HepG2 (cell line): ENCODE measurements around the gene PCSK2. TPM values are rescaled to one million over a fixed set of nuclear protein-coding genes. Genes with fewer than 3 reads are reported as not detected.

Source experiments
- ATAC-seq: fragments of 200-7000 bp; cut with Tn5 transposase; 3 replicates; pipeline ENCODE4 v1.9.1; 2020; ENCODE audit warnings: mild to moderate bottlenecking, moderate library complexity
- BruUV-seq: library from RNA; stranded (reverse); fragments of 400-500 nt; replicated peaks from 2 replicates; lab custom pipeline; 2021; lab: Mats Ljungman, UMichigan
- CTCF ChIA-PET: fragments of 300-600 bp; formaldehyde crosslinking; extraction: SDS; loops from one replicate; lab custom pipeline; 2021; ENCODE audit warnings: low total read pairs, inconsistent platforms, low intra/inter-chr PET ratio; lab: Yijun Ruan, JAX
- POLR2A ChIA-PET: fragments of 350-600 bp; sonication (Branson Sonifier 250); formaldehyde crosslinking; loops from one replicate; lab custom pipeline; 2020; ENCODE audit warnings: antibody characterized with exemption, inconsistent platforms; lab: Yijun Ruan, JAX
- DNase-seq: peaks from one replicate; pipeline ENCODE4 v3.0.0-alpha.2; 2015; ENCODE audit warnings: low spot score
- FAIRE-seq: peaks from 3 replicates; lab custom pipeline; 2011; peaks lifted over from hg19 to GRCh38; lab: Jason Lieb, UNC
- H2AFZ ChIP-seq: one replicate; pipeline ENCODE4 v1.6.1; 2011; ENCODE audit warnings: low read length, inconsistent platforms
- H3K27ac ChIP-seq: fragments of 300-600 bp; 3 replicates; pipeline ENCODE4 v1.8.0; 2011; ENCODE audit warnings: mixed run types, mild to moderate bottlenecking, mixed read lengths, low read length, inconsistent platforms; ENCODE audit not compliant: insufficient read depth; ENCODE audit errors: extremely low read length
- H3K27me3 ChIP-seq, 2 experiments: fragments of 200-600 bp in 1 of 2; 2 replicates in 1 of 2; 3 replicates in 1 of 2; pipeline versions ENCODE4 v1.6.0 to v1.8.0; 2011; ENCODE audit warnings: low read length in 2 of 2, mild to moderate bottlenecking in 2 of 2, moderate library complexity in 2 of 2, inconsistent platforms in 1 of 2; ENCODE audit not compliant: insufficient read depth in 2 of 2, control insufficient read depth in 1 of 2
- H3K36me3 ChIP-seq, 2 experiments: fragments of 200-600 bp in 1 of 2; replicated peaks in 1 of 2; 2 replicates in 1 of 2; 3 replicates in 1 of 2; pipeline versions ENCODE4 v1.5.1 to v1.8.0; 2011; ENCODE audit warnings: low read length in 2 of 2, inconsistent platforms in 1 of 2; ENCODE audit not compliant: insufficient read depth in 2 of 2, control insufficient read depth in 1 of 2
- H3K4me1 ChIP-seq: 2 replicates; pipeline ENCODE4 v1.5.1; 2012; ENCODE audit warnings: low read length, inconsistent platforms; ENCODE audit not compliant: insufficient read depth
- H3K4me2 ChIP-seq: 2 replicates; pipeline ENCODE4 v1.6.0; 2011; ENCODE audit warnings: low read depth, low read length, inconsistent platforms
- H3K4me3 ChIP-seq, 3 experiments: fragments of 200-600 bp in 1 of 3; sonication (generic), shearing (Covaris generic) in 1 of 3; replicated peaks in 1 of 3; 2 replicates each; pipeline ENCODE4 v1.5.1; 2011 to 2016; ENCODE audit warnings: low read length in 3 of 3, inconsistent platforms in 2 of 3, low read depth in 2 of 3, mild to moderate bottlenecking in 2 of 3, control low read depth in 1 of 3, mixed read lengths in 1 of 3; ENCODE audit not compliant: insufficient read depth in 1 of 3
- H3K79me2 ChIP-seq: one replicate; pipeline ENCODE4 v1.6.1; 2011; ENCODE audit warnings: low read length, inconsistent platforms; ENCODE audit not compliant: insufficient read depth
- H3K9ac ChIP-seq: 2 replicates; pipeline ENCODE4 v1.6.0; 2011; ENCODE audit warnings: mild to moderate bottlenecking, low read depth, low read length, inconsistent platforms; ENCODE audit not compliant: insufficient read depth
- H3K9me3 ChIP-seq: 2 replicates; pipeline ENCODE4 v1.5.1; 2012; ENCODE audit warnings: mild to moderate bottlenecking, low read length
- H4K20me1 ChIP-seq: 2 replicates; pipeline ENCODE4 v1.6.0; 2011; ENCODE audit warnings: inconsistent platforms, mild to moderate bottlenecking, low read length, moderate library complexity; ENCODE audit not compliant: insufficient read depth
- CBX2 ChIP-seq, 2 experiments: fragments of 200-600 bp in 1 of 2; sonication (generic); formaldehyde crosslinking in 1 of 2; IDR thresholded peaks; 2 replicates each; pipeline versions ENCODE4 v1.7.0 to v1.8.1; 2018 to 2022; ENCODE audit warnings: low read depth in 2 of 2, low read length in 1 of 2, mild to moderate bottlenecking in 1 of 2, missing genetic modification reagents in 1 of 2
- ELF4 ChIP-seq: sonication (generic); formaldehyde crosslinking; IDR thresholded peaks from 2 replicates; pipeline ENCODE4 v1.5.0; 2020; ENCODE audit warnings: missing genetic modification reagents, mild to moderate bottlenecking, moderate library complexity, borderline replicate concordance
- EZH2 ChIP-seq: conservative IDR thresholded peaks from 2 replicates; pipeline ENCODE4 v1.6.1; 2012; ENCODE audit warnings: mild to moderate bottlenecking, low read depth, low read length, moderate library complexity
- MAFF ChIP-seq: IDR thresholded peaks from 2 replicates; pipeline ENCODE4 v1.6.1; 2011; ENCODE audit warnings: low read depth, low read length, improper control_type of control experiment
- MAFK ChIP-seq, 2 experiments: IDR thresholded peaks in 1 of 2; conservative IDR thresholded peaks in 1 of 2; 2 replicates each; pipeline ENCODE4 v1.6.1; 2011; ENCODE audit warnings: improper control_type of control experiment in 2 of 2, low read length in 2 of 2
- NFYC ChIP-seq: IDR thresholded peaks from 2 replicates; pipeline ENCODE4 v1.6.1; 2016; ENCODE audit warnings: missing genetic modification reagents, missing compliant biosample characterization
- PAX8 ChIP-seq: sonication (generic); formaldehyde crosslinking; IDR thresholded peaks from 2 replicates; pipeline ENCODE4 v1.8.0; 2022; ENCODE audit warnings: mild to moderate bottlenecking, missing genetic modification reagents, borderline replicate concordance
- TCF7L2 ChIP-seq: IDR thresholded peaks from 2 replicates; pipeline ENCODE4 v1.6.1; 2011; ENCODE audit warnings: mild to moderate bottlenecking, low read depth, low read length, moderate library complexity
- TSC22D2 ChIP-seq: sonication (generic); formaldehyde crosslinking; IDR thresholded peaks from 2 replicates; pipeline ENCODE4 v1.5.1; 2020; ENCODE audit warnings: missing genetic modification reagents, mild to moderate bottlenecking, borderline replicate concordance
- ZBTB34 ChIP-seq: sonication (generic); formaldehyde crosslinking; IDR thresholded peaks from 2 replicates; pipeline ENCODE4 v1.8.0; 2022; ENCODE audit warnings: mild to moderate bottlenecking, missing genetic modification reagents
- ZC3H13 ChIP-seq: sonication (generic); formaldehyde crosslinking; IDR thresholded peaks from 2 replicates; pipeline ENCODE4 v1.8.1; 2023; ENCODE audit warnings: mild to moderate bottlenecking, missing genetic modification reagents, moderate library complexity
- ZKSCAN5 ChIP-seq: sonication (generic); formaldehyde crosslinking; IDR thresholded peaks from 2 replicates; pipeline ENCODE4 v1.5.1; 2020; ENCODE audit warnings: mild to moderate bottlenecking, missing genetic modification reagents
- ZNF619 ChIP-seq: sonication (generic); formaldehyde crosslinking; IDR thresholded peaks from 2 replicates; pipeline ENCODE4 v1.4.0; 2020; ENCODE audit warnings: mild to moderate bottlenecking, missing genetic modification reagents
- ZSCAN21 ChIP-seq: sonication (generic); formaldehyde crosslinking; IDR thresholded peaks from 2 replicates; pipeline ENCODE4 v1.8.0; 2022; ENCODE audit warnings: mild to moderate bottlenecking, missing genetic modification reagents, moderate library complexity, borderline replicate concordance
- WGBS: methylation state at CpG from one replicate; pipeline ENCODE4 v1.1.6; 2017; ENCODE audit warnings: low lambda C conversion rate; 5-methylcytosine and 5-hydroxymethylcytosine counted together
- in situ Hi-C: cut with HindIII; loops from 2 replicates; pipeline ENCODE4 v1.10.0; 2017; ENCODE audit warnings: low pct_unique_long_range_greater_than_20kb; ENCODE audit not compliant: extremely low pct_ligation_motif_present
- intact Hi-C: fragments of 100-400 bp; cut with micrococcal nuclease; formaldehyde crosslinking; loops from one replicate; pipeline ENCODE4 v1.10.0; 2022; ENCODE audit not compliant: unreplicated experiment
- polyA plus RNA-seq, 8 experiments: library from polyadenylated mRNA; depleted of rRNA in 3 of 8; stranded (reverse) in 7 of 8; unstranded in 1 of 8; fragments of >200 nt; fragmentation: Illumina TruSeq in 4 of 8; extraction: Trizol in 4 of 8; gene quantifications; 2 replicates each; pipeline versions ENCODE4 v1.2.1 to v1.2.3, GENCODE V29; 2011 to 2016; ENCODE audit warnings: low read depth in 4 of 8, missing spikeins in 1 of 8, mixed read lengths in 1 of 8; ENCODE audit not compliant: insufficient read depth in 1 of 8
- total RNA-seq, 5 experiments: library from RNA; depleted of rRNA; stranded (reverse); fragments of >200 nt; fragmentation: Illumina TruSeq; extraction: Trizol; gene quantifications; 2 replicates each; pipeline ENCODE4 v1.2.3, GENCODE V29; 2016; ENCODE audit warnings: low read depth in 1 of 5
- TF ChIP-seq, protein P1 (sequence below): IDR thresholded peaks from 2 replicates; pipeline ENCODE4 v1.6.1; 2016; ENCODE audit warnings: low read depth, missing genetic modification reagents, missing compliant biosample characterization

PCSK2 gene
- total and polyA plus RNA-seq, 2 of the 13 experiments (the other 11 are each of a cell fraction or from before 2014, with no cell fraction given) = not detected

DNA sequence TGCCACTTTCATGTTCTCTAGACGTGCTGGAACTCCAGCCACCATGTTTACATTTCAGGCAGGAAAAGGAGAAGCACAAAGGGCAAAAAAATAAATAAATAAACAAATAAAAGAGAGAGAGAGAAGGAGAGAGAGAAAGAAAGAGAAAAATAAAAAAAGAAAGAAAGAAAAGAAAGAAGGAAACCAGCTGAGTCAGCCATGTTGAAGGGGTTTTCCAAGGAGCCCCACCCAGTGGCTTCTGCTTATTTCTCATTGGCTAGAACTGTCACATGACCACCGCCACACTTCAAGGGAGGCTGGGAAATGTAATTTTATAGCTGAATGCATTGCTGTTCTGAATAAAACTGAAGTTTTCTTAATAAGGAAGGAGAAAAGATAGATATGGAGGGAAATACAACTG, 233.3 kb downstream of the PCSK2 start:
- no TSS peak for BruUV-seq
- no peaks in the 10 kb centered on the region for H3K79me2 ChIP-seq
- H3K4me3 ChIP-seq = no peak overlapping the region
- no peak overlapping the region for H3K9ac ChIP-seq
- DNase-seq (no peak), ATAC-seq (no peak), FAIRE-seq (no peak)
- H3K4me1 ChIP-seq = no peaks in the 10 kb centered on the region
- no peaks in the 10 kb centered on the region for H4K20me1 ChIP-seq
- ChIA-PET POLR2A (no interaction called here), CTCF (no interaction called here)
- H3K4me2 ChIP-seq = no peak overlapping the region
- H2AFZ ChIP-seq = no peak overlapping the region
- WGBS = 2% methylated on average over 2 of the region's 2 CpGs
- H3K27ac ChIP-seq = no peak overlapping the region
- peaks cover 2 to 17% of the 10 kb centered on the region in 2 experiments; a peak in 3 of 5 replicates for H3K27me3 ChIP-seq
- intact Hi-C loops = no loop called here
- in situ Hi-C loops = no loop called here
- H3K36me3 ChIP-seq = no peaks in the 10 kb centered on the region
- no peaks in the 10 kb centered on the region for H3K9me3 ChIP-seq
- no peak for TF ChIP-seq EZH2
- peak; percentile 63 for TF ChIP-seq MAFF
- TF ChIP-seq TSC22D2 (CRISPR knock-in tag) = no peak
- no peak for TF ChIP-seq TCF7L2
- TF ChIP-seq MAFK (conservative IDR thresholded peaks at IDR 0.05 in 1 of 2, IDR thresholded peaks at IDR 0.05 in 1 of 2; ENCODE audit: low read length in 2 of 2) = peak; percentile 65 to 81
- TF ChIP-seq ZNF619 (CRISPR knock-in tag) = no peak
- TF ChIP-seq NFYC = 0 out of 2 replicates have a peak, but pooled peaks have one; percentile 22
- no peak for TF ChIP-seq ZSCAN21 (CRISPR knock-in tag)
- TF ChIP-seq ZBTB34 = no peak
- TF ChIP-seq CBX2 (IDR thresholded peaks at IDR 0.05; ENCODE audit: low read depth, low read length) = no peak
- TF ChIP-seq CBX2 (CRISPR knock-in tag; IDR thresholded peaks at IDR 0.05; ENCODE audit: low read depth) = no peak
- TF ChIP-seq, protein P1, sequence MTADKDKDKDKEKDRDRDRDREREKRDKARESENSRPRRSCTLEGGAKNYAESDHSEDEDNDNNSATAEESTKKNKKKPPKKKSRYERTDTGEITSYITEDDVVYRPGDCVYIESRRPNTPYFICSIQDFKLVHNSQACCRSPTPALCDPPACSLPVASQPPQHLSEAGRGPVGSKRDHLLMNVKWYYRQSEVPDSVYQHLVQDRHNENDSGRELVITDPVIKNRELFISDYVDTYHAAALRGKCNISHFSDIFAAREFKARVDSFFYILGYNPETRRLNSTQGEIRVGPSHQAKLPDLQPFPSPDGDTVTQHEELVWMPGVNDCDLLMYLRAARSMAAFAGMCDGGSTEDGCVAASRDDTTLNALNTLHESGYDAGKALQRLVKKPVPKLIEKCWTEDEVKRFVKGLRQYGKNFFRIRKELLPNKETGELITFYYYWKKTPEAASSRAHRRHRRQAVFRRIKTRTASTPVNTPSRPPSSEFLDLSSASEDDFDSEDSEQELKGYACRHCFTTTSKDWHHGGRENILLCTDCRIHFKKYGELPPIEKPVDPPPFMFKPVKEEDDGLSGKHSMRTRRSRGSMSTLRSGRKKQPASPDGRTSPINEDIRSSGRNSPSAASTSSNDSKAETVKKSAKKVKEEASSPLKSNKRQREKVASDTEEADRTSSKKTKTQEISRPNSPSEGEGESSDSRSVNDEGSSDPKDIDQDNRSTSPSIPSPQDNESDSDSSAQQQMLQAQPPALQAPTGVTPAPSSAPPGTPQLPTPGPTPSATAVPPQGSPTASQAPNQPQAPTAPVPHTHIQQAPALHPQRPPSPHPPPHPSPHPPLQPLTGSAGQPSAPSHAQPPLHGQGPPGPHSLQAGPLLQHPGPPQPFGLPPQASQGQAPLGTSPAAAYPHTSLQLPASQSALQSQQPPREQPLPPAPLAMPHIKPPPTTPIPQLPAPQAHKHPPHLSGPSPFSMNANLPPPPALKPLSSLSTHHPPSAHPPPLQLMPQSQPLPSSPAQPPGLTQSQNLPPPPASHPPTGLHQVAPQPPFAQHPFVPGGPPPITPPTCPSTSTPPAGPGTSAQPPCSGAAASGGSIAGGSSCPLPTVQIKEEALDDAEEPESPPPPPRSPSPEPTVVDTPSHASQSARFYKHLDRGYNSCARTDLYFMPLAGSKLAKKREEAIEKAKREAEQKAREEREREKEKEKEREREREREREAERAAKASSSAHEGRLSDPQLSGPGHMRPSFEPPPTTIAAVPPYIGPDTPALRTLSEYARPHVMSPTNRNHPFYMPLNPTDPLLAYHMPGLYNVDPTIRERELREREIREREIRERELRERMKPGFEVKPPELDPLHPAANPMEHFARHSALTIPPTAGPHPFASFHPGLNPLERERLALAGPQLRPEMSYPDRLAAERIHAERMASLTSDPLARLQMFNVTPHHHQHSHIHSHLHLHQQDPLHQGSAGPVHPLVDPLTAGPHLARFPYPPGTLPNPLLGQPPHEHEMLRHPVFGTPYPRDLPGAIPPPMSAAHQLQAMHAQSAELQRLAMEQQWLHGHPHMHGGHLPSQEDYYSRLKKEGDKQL (CRISPR knock-in tag) = no peak
- no peak for TF ChIP-seq PAX8 (CRISPR knock-in tag)
- TF ChIP-seq ZC3H13 (CRISPR knock-in tag) = no peak
- no peak for TF ChIP-seq ZKSCAN5 (CRISPR knock-in tag)
- no peak for TF ChIP-seq ELF4
